ENCODE results near the gene TAX1BP1.

DNA sequence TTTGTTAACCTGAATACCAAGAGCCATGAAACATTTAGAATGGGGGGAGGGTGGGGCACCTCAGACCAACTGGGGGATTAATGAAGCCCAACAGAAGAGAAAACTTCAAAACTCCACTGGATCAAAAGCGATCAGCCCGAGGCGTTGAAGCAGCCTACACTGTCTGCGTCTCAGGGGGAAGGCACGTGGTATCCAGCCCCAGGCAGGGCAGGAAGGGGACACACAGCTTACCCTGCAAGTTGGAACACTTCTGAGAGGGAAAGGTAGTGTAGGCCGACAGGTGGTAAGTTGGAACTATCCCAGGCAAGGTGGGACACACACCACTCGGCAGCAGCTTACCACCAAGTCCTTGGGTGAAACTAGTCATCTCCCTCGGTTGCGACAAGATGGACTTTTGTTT lies 102.9 kb downstream of the TAX1BP1 start:
- TF ChIP-seq, protein P1, sequence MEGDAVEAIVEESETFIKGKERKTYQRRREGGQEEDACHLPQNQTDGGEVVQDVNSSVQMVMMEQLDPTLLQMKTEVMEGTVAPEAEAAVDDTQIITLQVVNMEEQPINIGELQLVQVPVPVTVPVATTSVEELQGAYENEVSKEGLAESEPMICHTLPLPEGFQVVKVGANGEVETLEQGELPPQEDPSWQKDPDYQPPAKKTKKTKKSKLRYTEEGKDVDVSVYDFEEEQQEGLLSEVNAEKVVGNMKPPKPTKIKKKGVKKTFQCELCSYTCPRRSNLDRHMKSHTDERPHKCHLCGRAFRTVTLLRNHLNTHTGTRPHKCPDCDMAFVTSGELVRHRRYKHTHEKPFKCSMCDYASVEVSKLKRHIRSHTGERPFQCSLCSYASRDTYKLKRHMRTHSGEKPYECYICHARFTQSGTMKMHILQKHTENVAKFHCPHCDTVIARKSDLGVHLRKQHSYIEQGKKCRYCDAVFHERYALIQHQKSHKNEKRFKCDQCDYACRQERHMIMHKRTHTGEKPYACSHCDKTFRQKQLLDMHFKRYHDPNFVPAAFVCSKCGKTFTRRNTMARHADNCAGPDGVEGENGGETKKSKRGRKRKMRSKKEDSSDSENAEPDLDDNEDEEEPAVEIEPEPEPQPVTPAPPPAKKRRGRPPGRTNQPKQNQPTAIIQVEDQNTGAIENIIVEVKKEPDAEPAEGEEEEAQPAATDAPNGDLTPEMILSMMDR (IDR thresholded peaks at IDR 0.05; ENCODE audit: insufficient read depth, low read depth, low read length), result no peak
- TF ChIP-seq EZH2 (IDR thresholded peaks at IDR 0.05; ENCODE audit: insufficient read depth, low read length), result no peak
